Measurements from ENCODE around the gene KRTAP2-4.

- no peak for TF ChIP-seq CTCF (IDR thresholded peaks at IDR 0.05)
- TF ChIP-seq EP300 (IDR thresholded peaks at IDR 0.05): no peak
Measured at GRCh38 chr17:41098481-41098880, 32.8 kb upstream of the KRTAP2-4 start.

All from stomach (tissue), 4 donors.